GM21723 (cell line): ENCODE measurements around the gene REST.
"Not testable (repeated sequence)": the region's sequence is repeated elsewhere in the genome, so short reads cannot be mapped to it uniquely, and the experiment has no call there.

Experiments used
- ATAC-seq: cut with Tn5 transposase; IDR thresholded peaks from one replicate; pipeline ENCODE4 v1.9.1; 2021; ENCODE audit warnings: mild to moderate bottlenecking, moderate library complexity; ENCODE audit not compliant: unreplicated experiment

The REST gene, protein sequence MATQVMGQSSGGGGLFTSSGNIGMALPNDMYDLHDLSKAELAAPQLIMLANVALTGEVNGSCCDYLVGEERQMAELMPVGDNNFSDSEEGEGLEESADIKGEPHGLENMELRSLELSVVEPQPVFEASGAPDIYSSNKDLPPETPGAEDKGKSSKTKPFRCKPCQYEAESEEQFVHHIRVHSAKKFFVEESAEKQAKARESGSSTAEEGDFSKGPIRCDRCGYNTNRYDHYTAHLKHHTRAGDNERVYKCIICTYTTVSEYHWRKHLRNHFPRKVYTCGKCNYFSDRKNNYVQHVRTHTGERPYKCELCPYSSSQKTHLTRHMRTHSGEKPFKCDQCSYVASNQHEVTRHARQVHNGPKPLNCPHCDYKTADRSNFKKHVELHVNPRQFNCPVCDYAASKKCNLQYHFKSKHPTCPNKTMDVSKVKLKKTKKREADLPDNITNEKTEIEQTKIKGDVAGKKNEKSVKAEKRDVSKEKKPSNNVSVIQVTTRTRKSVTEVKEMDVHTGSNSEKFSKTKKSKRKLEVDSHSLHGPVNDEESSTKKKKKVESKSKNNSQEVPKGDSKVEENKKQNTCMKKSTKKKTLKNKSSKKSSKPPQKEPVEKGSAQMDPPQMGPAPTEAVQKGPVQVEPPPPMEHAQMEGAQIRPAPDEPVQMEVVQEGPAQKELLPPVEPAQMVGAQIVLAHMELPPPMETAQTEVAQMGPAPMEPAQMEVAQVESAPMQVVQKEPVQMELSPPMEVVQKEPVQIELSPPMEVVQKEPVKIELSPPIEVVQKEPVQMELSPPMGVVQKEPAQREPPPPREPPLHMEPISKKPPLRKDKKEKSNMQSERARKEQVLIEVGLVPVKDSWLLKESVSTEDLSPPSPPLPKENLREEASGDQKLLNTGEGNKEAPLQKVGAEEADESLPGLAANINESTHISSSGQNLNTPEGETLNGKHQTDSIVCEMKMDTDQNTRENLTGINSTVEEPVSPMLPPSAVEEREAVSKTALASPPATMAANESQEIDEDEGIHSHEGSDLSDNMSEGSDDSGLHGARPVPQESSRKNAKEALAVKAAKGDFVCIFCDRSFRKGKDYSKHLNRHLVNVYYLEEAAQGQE

DNA sequence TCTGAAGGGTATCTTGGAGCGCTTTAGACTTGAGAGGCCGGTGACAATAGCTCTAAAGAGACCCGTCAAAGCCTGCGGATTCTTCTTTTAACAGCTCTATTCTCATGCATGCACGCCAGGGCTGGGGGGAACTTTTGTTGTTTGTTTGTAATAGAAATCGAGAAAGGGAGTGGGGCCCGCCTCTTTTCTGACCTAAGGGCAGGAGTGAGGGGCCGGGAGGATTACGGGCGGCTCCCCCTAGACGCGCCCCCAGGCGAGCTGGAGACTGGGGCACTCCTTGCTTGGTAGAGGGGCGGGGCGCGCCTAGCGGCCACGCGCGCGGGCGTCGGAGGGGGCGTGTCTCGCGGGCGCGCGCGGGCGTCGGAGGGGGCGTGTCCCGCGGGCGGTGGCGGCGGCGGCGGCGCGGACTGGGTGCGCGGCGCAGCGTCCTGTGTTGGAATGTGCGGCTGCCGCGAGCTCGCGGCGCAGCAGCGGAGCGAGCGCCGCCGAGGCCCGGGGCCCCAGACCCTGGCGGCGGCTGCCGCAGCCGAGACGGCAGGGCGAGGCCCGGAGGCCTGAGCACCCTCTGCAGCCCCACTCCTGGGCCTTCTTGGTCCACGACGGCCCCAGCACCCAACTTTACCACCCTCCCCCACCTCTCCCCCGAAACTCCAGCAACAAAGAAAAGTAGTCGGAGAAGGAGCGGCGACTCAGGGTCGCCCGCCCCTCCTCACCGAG, at the start of gene REST:
TSS of gene REST (plus strand) at position 412 of the 717 bp plus-strand sequence. CDS start 2,739 bp downstream, outside the sequence.
- ATAC-seq = peak; percentile 62

DNA sequence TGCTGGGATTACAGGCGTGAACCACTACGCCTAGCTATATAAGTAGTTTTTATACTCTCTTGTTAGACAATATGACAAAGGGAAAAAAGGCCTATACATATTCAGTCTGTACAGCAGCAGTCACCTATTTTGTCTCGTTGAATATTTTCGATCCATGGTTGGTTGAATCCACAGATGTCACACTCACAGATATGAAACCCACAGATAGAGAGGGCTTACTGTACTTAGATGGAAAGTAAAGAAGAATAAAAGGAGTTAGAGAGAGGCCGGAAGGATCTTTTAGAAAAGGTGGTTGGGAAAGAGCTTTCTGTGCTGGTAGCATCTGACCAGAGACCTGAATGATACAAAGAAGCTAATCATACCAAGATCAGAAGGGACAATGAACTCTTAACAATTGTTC, 47.9 kb upstream of the REST start:
- peak; percentile 53 for ATAC-seq

DNA sequence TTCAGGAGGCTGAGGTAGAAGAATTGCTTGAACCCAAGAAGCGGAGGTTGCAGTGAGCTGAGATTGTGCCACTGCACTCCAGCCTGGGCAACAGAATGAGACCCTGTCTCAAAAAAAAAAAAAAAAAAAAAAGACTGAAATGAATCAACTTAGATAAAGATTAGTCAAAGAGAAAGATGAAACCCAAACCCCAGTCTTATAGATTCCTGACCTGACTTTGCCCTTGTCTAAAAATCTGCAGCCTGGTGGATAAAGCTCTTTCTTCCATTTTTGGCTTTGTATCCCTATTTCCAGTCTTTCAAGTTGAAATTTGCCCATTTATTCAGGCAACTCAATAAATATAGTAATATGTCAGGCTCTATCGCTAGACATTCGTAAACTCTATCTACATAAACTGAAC, 46.9 kb upstream of the REST start:
- ATAC-seq = no peak

DNA sequence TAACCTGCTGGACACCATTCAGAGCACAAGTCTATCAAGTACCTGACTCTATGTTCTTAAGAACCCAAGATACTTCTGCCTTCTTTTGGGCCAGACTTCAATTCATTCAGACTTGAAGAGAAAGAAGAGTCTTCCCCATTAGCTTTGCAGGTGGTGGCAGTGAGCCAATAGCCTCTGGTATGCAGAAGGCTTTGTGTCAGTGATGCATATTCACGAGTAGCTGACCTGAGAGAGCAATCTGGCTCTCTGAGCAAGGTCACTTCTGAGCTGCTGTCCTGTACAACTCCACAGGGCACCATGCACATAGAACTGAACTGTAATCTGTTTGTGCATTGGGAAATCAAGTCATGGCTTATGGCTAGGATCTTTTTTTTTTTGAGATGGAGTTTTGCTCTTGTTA, 46.3 kb upstream of the REST start:
- ATAC-seq = no peak

DNA sequence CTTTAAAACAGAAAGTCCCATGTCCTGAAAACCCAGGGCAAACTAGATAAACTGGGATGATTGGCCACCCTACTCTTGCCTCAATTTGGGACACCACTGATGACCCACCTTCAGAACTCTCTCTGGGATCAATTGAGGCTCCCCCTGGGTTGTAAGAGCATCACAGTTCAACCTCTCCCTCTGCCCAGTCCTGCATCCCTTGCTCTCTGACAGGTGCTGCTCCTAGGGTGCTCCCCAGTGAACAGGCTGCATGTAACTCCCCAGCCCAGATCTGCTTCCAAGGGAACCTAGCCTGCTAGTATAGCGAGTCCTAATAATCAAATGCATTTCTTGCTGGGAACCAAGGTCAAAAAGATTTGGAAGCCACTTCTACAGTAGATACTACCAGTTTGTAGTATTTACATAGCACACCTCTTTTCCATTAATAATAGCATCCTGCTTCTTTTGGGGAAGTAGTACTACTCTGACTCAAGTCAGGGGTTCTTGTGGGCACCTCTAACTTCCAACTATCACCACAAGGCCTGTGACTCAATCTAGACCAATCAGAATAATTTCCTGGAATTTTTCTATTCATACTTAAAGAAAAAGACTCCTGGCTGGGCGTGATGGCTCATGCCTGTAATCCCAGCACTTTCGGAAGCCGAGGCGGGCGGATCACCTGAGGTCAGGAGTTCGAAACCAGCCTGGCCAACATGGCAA, 44.1 kb upstream of the REST start:
- ATAC-seq = peak; percentile 60

DNA sequence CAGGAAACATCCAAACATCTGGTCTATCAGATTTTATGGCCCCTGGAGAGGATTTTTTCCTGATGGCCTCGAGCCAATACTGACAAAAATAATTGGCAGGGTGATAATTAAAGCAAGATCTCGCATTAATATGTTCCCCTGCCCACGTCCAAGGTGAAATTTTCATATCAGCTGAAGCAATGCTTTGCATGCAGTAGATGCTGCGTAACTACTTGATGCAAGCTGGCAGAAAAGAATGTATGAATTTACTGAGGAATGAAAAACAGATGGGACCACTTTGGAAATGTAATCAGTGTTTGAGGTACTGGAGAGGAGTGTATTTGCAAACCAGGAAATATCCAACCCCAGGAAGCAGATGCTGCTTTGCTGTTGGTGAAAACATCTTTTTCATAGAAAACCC, 36.8 kb upstream of the REST start:
- no peak for ATAC-seq

DNA sequence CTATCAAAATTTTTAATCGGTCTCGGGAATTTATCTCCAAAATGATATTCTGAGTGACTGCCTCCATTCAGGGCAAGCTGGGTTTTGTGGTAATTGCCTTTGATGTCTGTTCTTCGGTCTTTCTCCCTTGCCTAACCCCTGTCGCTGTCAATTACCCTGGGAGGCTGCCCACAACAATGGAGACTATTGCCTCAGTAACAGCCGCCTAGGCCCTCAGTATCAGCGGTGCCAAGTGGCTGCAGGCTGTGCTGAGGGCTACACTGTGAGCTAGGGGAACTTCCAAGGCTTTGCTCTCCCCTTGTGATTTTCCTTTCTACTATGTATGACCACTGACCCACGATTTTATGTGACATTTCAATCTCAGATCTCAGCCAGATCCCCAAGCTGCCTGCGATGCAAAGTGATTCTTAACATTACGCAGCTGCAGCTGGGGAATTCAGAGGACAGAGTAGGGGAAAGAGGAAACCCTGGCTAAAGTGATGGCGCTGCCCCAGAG, 36.3 kb upstream of the REST start:
- no peak for ATAC-seq

DNA sequence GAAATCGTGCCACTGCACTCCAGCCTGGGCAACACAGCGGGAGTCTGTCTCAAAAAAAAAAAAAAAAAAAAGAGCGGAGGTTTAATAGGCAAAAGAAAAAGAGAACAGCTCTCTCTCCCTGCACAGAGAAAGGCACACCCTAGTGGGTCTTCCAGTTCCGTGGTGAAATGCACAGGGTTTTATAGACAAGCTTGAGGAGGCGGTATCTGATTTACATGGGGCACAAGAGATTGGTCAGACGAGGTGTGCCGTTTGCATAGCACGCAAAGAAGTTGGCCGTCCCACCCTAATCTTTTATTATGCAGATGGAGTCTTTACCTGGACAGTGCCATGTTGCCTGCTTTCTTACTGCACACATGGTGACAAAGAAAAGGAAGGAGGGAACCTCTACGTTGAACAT, 33.5 kb upstream of the REST start:
- no peak for ATAC-seq

DNA sequence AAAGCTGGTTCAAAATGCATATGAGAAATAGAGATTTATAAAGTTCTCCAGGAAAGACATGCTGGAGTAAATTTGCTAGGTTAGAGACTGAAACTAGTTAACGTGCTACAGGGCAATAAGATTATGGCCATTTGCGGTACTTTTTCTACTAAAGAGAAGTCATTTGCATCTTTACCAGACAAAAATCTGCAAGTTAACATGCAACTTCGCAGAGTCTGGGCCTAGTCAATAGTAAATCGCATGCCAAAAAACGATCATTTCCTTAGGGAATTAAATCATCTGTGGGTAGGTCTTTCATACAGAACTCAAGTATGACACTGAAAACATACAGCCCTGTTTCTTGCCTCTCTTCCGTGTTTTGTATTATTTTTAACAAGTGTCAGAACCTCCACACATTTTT, 32.8 kb upstream of the REST start:
- ATAC-seq = no peak

DNA sequence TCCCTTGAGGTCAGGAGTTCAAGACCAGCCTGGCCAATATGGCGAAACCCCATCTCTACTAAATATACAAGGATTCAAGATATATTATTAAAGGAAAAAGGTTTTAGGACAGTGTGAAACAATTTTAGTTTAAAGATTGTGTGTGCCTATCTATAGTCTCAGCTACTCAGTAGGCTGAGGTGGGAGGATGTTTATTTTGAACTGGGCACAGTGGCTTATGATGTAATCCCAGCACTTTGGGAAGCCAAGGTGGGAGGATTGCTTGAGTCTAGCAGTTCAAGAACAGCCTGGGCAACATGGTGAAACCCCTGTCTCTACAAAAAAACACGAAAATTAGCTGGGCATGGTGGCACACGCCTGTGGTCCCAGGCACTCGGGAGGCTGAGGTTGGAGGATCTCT, 31.4 kb upstream of the REST start:
- ATAC-seq = no peak

DNA sequence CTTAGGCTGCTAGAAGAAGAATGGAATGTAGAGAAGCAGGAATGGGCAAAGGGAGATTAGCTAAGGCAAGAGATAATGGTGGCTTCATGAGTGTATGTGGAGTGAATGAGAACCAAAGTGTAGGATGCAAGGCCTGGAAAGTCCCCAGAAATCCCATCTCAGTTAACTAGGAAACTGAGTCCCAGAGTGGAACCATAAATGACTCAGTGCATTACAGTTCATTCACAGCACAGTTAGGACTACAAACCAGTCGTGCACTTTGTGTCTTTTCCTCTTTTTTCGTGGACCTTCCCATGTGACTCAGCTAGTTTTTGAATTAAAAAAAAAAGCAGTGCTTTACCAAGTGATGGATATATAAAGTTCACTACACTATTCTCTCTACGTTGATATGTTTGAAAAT, 27.7 kb upstream of the REST start:
- ATAC-seq = no peak

DNA sequence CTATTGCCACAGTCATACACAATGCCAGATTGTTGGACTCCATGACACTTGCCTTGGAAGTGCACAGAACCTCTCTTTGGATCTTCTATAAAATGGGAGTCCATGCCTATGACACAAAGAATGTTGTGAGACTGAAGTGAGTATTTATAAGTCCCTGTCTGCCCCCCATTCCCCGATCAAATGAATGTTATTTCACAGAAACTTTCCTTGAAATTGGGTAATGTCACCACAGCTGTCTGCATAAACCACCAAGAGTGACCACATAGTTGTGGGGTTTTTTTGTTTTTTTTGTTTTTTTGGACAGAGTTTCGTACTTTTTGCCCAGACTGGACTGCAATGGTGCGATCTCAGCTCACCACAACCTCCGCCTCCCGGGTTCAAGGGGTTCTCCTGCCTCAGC, 27.1 kb upstream of the REST start:
- ATAC-seq = no peak

DNA sequence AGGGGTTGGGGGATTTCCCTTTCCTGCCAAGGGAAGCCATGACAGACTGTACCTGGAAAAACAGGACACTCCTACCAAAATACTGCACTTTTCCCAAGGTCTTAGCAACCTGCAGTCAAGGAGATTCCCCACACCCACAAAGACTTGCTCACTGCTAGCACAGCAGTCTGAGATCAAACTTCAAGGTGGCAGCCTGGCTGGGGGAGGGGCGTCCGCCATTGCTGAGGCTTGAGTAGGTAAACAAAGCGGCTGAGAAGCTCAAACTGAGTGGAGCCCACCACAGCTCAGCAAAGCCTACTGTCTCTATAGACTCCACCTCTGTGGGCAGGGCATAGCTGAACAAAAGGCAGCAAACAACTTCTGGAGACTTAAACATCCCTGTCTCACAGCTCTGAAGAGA, 23.2 kb upstream of the REST start:
- not testable (repeated sequence) for ATAC-seq

DNA sequence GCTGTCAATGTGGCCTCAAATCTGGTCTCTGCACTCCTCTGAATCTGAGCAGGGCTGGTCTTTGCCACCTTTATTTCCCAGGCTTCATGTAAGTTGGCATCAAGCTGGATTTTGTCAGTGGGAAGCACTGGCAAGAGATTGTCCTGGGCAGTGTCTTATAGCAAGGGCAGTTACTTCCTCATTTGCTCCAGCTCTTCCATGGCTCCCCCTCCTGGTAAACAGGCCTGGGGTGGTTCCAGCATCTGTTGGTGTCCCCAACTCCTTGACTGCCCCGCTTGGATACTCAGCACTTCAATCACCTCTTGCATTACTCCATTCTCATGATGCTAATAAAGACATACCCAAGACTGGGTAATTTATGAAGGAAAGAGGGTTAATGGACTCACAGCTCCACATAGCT, 15.0 kb upstream of the REST start:
- no peak for ATAC-seq

DNA sequence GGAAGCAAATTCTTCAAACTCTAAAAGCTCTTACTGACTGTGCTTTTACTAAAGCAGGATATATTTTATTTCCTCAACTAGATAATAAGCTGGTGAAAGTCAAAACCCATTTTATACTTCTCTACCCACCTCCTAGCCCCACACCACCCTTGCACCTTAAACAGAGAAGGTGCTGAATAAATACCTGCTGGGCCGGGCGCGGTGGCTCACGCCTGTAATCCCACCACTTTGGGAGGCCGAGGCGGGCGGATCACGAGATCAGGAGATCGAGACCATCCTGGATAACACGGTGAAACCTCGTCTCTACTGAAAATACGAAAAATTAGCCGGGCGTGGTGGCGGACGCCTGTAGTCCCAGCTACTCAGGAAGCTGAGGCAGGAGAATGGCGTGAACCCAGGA, 9.9 kb upstream of the REST start:
- not testable (repeated sequence) for ATAC-seq

DNA sequence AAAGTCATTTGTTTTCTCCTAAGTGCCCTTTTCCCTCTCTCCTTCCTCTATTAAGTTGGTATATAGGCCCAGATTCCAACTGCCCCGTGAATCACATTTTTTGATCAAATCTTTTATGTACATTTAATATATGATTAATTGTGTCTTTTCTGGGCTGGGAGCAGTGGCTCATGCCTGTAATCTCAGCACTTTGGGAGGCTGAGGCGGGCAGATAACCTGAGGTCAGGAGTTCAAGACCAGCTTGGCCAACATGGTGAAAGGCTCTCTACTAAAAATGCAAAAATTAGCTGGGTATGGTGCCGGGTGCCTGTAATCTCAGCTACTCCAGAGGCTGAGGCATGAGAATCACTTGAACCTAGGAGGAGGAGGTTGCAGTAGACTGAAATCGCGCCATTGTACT, 7.5 kb upstream of the REST start:
- ATAC-seq = not testable (repeated sequence)

DNA sequence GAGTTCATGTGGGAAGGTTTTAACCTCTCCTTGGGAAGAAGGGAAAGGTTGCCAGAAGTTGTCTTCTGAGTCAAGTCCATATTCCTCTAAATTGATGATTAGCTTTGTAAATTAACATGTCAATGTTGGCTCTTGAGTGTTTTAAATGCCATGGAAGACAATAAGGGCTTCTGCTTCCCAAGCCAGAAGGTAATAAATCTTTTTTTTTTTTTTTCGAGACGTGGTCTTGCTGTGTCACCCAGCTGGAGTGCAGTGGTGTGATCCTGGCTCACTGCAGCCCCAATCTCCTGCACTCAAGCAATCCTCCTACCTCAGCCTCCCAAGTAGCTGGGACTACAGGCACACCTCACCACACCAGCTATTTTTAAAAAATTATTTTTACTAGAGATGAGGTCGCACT, 5.0 kb upstream of the REST start:
- no peak for ATAC-seq

DNA sequence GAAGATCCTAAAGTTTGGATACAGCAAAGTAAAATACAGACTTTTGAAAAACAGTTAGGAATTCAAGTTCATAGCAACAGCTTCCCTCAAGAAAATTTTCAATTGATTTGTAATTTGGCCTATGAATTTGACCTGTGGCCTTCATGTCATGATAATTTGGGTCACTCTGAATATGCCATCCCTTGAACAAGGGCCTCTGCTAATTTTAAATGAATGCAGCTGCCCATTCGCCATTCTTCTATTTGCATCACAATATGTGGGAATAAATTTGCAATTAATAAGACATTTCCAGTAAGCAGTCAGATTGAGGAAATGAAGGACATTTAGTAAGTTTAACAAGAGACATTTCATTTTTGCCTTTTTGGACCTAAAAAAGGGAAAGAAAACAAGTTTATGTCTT, 1.9 kb upstream of the REST start:
- no peak for ATAC-seq

DNA sequence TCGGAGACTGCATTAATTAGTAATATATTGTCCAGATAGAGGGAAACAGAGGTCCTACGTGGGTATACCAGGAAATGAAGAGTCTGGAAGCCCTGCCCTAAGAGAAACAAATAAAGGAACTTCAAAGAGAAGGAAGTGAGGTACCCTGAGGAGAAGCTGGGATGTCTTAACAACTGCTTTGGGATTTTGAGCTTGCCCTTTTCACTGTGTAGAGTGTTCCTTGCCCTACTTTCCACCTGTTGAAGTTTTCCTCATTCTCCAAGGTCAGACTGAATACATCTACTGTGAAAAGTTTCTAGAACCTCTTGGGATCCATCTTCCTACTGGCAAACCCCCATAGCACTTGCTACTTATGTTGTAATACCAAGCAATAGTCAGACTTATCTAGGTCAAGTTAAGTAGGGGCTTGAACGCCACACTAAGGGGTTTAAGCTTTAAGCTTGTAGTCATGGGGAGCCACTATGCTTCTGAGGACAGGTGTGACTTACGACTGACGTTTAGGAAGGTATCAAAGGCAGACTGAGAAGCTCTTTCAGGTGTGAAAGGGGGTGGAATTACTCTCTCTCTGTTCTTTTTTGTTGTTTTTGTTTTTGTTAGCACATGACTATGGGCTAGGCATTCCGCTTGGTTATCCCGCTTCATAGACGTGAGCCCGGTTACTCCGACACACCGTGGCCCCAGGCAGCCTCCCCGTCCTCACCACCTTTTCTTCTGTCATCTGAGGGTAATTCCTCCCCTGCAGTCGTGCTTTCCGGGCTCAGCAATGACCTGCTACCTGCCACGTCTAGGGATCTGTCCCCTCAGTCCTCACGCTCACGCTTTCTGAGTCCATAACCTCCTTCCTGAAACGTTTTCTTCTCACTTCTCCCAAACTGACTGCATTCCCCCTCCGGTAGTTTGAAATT, 959 bp upstream of the REST start:
- no peak for ATAC-seq
